ENCODE measurements around the gene TMEM126A.

- TF ChIP-seq EZH2 (IDR thresholded peaks at IDR 0.05; ENCODE audit: insufficient read depth, poor library complexity, severe bottlenecking): no peak
- no peak for TF ChIP-seq EZH2phosphoT487 (IDR thresholded peaks at IDR 0.05; ENCODE audit: insufficient read depth, low read depth)
Observed at GRCh38 chr11:85620256-85620655, 27.5 kb upstream of the TMEM126A start.

Data from GM23248 (cell line).